HCT116 (cell line): ENCODE data around the gene ATPAF1.

ENCODE experiments used
- EGR1 ChIP-seq: IDR thresholded peaks from 2 replicates; pipeline ENCODE4 v1.6.1; 2012; ENCODE audit warnings: low read depth
- EZH2 ChIP-seq: fragments of 200-600 bp; sonication (generic); IDR thresholded peaks from 2 replicates; pipeline ENCODE4 v1.6.1; 2017; ENCODE audit warnings: antibody characterized with exemption, mixed run types
- FOSL1 ChIP-seq: IDR thresholded peaks from 2 replicates; pipeline ENCODE4 v1.6.1; 2012; ENCODE audit warnings: low read depth
- JUND ChIP-seq: IDR thresholded peaks from 2 replicates; pipeline ENCODE4 v1.6.1; 2012
- POLR2A ChIP-seq: IDR thresholded peaks from 2 replicates; pipeline ENCODE4 v1.7.0; 2011; ENCODE audit warnings: borderline replicate concordance; ENCODE audit not compliant: insufficient read depth, insufficient read length; ENCODE audit errors: extremely low read depth
- RAD21 ChIP-seq: IDR thresholded peaks from 2 replicates; pipeline ENCODE4 v1.6.1; 2012; ENCODE audit warnings: low read depth, mild to moderate bottlenecking
- SIN3A ChIP-seq: IDR thresholded peaks from 2 replicates; pipeline ENCODE4 v1.6.1; 2012; ENCODE audit warnings: low read depth
- SRF ChIP-seq: IDR thresholded peaks from 2 replicates; pipeline ENCODE4 v1.6.1; 2012; ENCODE audit warnings: low read depth
- TF ChIP-seq, protein P1 (sequence below), 3 experiments: fragments of 200-600 bp in 1 of 3; sonication (generic) in 1 of 3; IDR thresholded peaks in 2 of 3; conservative IDR thresholded peaks in 1 of 3; 2 replicates each; pipeline ENCODE4 v1.5.1; 2012 to 2017; ENCODE audit warnings: low read depth in 2 of 3, low read length in 2 of 3, antibody characterized with exemption in 1 of 3, borderline replicate concordance in 1 of 3, control low read depth in 1 of 3, mild to moderate bottlenecking in 1 of 3, mixed read lengths in 1 of 3, mixed run types in 1 of 3, moderate library complexity in 1 of 3; ENCODE audit not compliant: insufficient read depth in 1 of 3
- TF ChIP-seq, protein P2 (sequence below): IDR thresholded peaks from 2 replicates; pipeline ENCODE4 v1.6.1; 2011; ENCODE audit warnings: mild to moderate bottlenecking, low read length, moderate library complexity; ENCODE audit not compliant: insufficient replicate concordance; ENCODE audit errors: extremely low read depth
- TF ChIP-seq, protein P3 (sequence below): IDR thresholded peaks from 2 replicates; pipeline ENCODE4 v1.6.1; 2012
- TF ChIP-seq, protein P4 (sequence below): IDR thresholded peaks from 2 replicates; pipeline ENCODE4 v1.6.1; 2012; ENCODE audit warnings: low read depth

DNA sequence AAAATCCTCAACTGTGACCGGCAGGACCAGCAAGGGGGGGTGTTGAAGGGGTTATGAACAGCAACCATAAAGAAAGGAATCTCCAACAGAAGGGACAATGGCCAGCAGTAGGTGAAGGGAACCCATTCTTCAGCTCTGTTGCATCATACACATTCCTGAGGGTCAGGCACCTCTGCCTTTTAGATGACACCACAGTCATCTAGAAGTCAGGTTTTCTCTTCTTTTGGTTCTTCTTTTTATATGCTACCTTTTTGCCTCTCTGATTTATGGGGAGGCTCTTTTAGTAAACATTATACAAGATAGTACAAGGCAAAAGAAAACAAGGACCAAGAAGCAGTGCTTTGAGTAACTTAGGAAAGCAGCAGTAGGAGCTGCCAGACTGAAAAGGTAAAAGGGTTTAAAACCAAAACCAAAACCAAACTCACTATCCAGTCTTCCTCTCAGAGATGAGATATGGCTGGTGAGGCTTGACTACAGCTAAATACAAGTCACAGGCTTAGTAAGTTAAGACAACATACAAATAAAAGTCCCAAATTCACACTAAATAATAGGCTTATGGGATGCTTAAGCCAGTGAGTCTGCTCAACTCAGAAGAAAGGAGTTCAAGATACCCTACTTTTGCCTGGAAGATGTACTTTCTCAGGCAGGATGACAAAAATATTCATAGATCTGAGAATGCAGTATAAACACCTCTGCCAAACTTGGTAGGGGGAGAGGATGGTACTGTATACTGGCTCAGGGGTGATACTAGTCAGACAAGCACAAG is 7.6 kb upstream of the ATPAF1 start:
- TF ChIP-seq RAD21: no peak
- TF ChIP-seq POLR2A: no peak
- TF ChIP-seq, protein P1, sequence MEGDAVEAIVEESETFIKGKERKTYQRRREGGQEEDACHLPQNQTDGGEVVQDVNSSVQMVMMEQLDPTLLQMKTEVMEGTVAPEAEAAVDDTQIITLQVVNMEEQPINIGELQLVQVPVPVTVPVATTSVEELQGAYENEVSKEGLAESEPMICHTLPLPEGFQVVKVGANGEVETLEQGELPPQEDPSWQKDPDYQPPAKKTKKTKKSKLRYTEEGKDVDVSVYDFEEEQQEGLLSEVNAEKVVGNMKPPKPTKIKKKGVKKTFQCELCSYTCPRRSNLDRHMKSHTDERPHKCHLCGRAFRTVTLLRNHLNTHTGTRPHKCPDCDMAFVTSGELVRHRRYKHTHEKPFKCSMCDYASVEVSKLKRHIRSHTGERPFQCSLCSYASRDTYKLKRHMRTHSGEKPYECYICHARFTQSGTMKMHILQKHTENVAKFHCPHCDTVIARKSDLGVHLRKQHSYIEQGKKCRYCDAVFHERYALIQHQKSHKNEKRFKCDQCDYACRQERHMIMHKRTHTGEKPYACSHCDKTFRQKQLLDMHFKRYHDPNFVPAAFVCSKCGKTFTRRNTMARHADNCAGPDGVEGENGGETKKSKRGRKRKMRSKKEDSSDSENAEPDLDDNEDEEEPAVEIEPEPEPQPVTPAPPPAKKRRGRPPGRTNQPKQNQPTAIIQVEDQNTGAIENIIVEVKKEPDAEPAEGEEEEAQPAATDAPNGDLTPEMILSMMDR (IDR thresholded peaks at IDR 0.05 in 2 of 3, conservative IDR thresholded peaks at IDR 0.05 in 1 of 3; ENCODE audit: borderline replicate concordance in 1 of 3, insufficient read depth in 1 of 3, low read depth in 2 of 3, low read length in 2 of 3): no peak
- TF ChIP-seq JUND: no peak
- TF ChIP-seq, protein P2, sequence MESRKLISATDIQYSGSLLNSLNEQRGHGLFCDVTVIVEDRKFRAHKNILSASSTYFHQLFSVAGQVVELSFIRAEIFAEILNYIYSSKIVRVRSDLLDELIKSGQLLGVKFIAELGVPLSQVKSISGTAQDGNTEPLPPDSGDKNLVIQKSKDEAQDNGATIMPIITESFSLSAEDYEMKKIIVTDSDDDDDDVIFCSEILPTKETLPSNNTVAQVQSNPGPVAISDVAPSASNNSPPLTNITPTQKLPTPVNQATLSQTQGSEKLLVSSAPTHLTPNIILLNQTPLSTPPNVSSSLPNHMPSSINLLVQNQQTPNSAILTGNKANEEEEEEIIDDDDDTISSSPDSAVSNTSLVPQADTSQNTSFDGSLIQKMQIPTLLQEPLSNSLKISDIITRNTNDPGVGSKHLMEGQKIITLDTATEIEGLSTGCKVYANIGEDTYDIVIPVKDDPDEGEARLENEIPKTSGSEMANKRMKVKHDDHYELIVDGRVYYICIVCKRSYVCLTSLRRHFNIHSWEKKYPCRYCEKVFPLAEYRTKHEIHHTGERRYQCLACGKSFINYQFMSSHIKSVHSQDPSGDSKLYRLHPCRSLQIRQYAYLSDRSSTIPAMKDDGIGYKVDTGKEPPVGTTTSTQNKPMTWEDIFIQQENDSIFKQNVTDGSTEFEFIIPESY: no peak
- TF ChIP-seq, protein P3, sequence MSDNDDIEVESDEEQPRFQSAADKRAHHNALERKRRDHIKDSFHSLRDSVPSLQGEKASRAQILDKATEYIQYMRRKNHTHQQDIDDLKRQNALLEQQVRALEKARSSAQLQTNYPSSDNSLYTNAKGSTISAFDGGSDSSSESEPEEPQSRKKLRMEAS: no peak
- no peak for TF ChIP-seq EZH2
- no peak for TF ChIP-seq SIN3A
- TF ChIP-seq, protein P4, sequence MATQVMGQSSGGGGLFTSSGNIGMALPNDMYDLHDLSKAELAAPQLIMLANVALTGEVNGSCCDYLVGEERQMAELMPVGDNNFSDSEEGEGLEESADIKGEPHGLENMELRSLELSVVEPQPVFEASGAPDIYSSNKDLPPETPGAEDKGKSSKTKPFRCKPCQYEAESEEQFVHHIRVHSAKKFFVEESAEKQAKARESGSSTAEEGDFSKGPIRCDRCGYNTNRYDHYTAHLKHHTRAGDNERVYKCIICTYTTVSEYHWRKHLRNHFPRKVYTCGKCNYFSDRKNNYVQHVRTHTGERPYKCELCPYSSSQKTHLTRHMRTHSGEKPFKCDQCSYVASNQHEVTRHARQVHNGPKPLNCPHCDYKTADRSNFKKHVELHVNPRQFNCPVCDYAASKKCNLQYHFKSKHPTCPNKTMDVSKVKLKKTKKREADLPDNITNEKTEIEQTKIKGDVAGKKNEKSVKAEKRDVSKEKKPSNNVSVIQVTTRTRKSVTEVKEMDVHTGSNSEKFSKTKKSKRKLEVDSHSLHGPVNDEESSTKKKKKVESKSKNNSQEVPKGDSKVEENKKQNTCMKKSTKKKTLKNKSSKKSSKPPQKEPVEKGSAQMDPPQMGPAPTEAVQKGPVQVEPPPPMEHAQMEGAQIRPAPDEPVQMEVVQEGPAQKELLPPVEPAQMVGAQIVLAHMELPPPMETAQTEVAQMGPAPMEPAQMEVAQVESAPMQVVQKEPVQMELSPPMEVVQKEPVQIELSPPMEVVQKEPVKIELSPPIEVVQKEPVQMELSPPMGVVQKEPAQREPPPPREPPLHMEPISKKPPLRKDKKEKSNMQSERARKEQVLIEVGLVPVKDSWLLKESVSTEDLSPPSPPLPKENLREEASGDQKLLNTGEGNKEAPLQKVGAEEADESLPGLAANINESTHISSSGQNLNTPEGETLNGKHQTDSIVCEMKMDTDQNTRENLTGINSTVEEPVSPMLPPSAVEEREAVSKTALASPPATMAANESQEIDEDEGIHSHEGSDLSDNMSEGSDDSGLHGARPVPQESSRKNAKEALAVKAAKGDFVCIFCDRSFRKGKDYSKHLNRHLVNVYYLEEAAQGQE: no peak
- TF ChIP-seq EGR1: no peak
- TF ChIP-seq FOSL1: no peak
- no peak for TF ChIP-seq SRF
